HCT116 (cell line): ENCODE data around the gene AGRP. TPM values are rescaled to one million over a fixed set of nuclear protein-coding genes. Genes with fewer than 3 reads are reported as not detected.

Experiments
- ATAC-seq: fragments of 200-7000 bp; cut with Tn5 transposase; 2 replicates; pipeline ENCODE4 v1.9.1; 2020; ENCODE audit warnings: mild to moderate bottlenecking, moderate library complexity
- BruUV-seq: library from RNA; stranded (reverse); fragments of 400-500 nt; replicated peaks from 2 replicates; lab custom pipeline; 2021; lab: Mats Ljungman, UMichigan
- CTCF ChIA-PET: fragments of 300-600 bp; sonication (Branson Sonifier 250); formaldehyde crosslinking; loops from one replicate; lab custom pipeline; 2021; ENCODE audit warnings: antibody characterized with exemption; lab: Charles Lee
- POLR2A ChIA-PET: fragments of 300-600, 350-600 bp; sonication (Branson Sonifier 250); formaldehyde crosslinking; loops from one replicate; lab custom pipeline; 2021; ENCODE audit warnings: antibody characterized with exemption; lab: Charles Lee
- RAD21 ChIA-PET, 2 experiments: fragments of 300-600 bp; sonication (Branson Sonifier 250); formaldehyde crosslinking; loops; one replicate each; lab custom pipeline; 2023; ENCODE audit warnings: low total read pairs in 2 of 2; ENCODE audit not compliant: uncharacterized antibody in 2 of 2, unreplicated experiment in 2 of 2, low non-redundant PET in 1 of 2; lab: Charles Lee
- DNase-seq: peaks from one replicate; pipeline ENCODE4 v3.0.0-alpha.2; 2010; ENCODE audit warnings: low read depth, low spot score
- H2AFZ ChIP-seq: fragments of 200-600 bp; shearing (Covaris generic), sonication (generic); 2 replicates; pipeline ENCODE4 v1.6.1; 2017; ENCODE audit warnings: low read depth, mixed run types, mixed read lengths, antibody characterized with exemption, low read length; ENCODE audit not compliant: poor library complexity, severe bottlenecking
- H3K27ac ChIP-seq: 2 replicates; pipeline ENCODE4 v1.5.1; 2012; ENCODE audit warnings: low read depth, low read length
- H3K27me3 ChIP-seq: fragments of 200-600 bp; sonication (generic); 2 replicates; pipeline ENCODE4 v1.6.1; 2016; ENCODE audit warnings: mixed run types, low read length, mixed read lengths; ENCODE audit not compliant: insufficient read depth
- H3K36me3 ChIP-seq, 2 experiments: fragments of 200-500 bp in 1 of 2; fragments of 200-600 bp in 1 of 2; sonication (Bioruptor generic) in 1 of 2; sonication (generic) in 1 of 2; 2 replicates each; pipeline versions ENCODE4 v1.5.1 to v1.6.1; 2014 to 2016; ENCODE audit warnings: low read length in 2 of 2, inconsistent platforms in 1 of 2, mixed read lengths in 1 of 2, mixed run types in 1 of 2; ENCODE audit not compliant: insufficient read depth in 2 of 2, control insufficient read depth in 1 of 2
- H3K4me1 ChIP-seq, 2 experiments: fragments of 200-600 bp in 1 of 2; sonication (generic) in 1 of 2; 2 replicates each; pipeline versions ENCODE4 v1.5.1 to v1.6.1; 2012 to 2017; ENCODE audit warnings: low read length in 2 of 2, inconsistent platforms in 1 of 2, mild to moderate bottlenecking in 1 of 2, mixed read lengths in 1 of 2, mixed run types in 1 of 2, moderate library complexity in 1 of 2; ENCODE audit not compliant: insufficient read depth in 2 of 2, control insufficient read depth in 1 of 2
- H3K4me2 ChIP-seq: fragments of 200-600 bp; sonication (generic); 2 replicates; pipeline ENCODE4 v1.6.1; 2017; ENCODE audit warnings: mixed run types, low read length, mixed read lengths
- H3K4me3 ChIP-seq, 2 experiments: fragments of 200-600 bp in 1 of 2; sonication (generic) in 1 of 2; replicated peaks in 1 of 2; 2 replicates each; pipeline ENCODE4 v1.5.1; 2011 to 2016; ENCODE audit warnings: low read length in 2 of 2, control low read depth in 1 of 2, low read depth in 1 of 2, mild to moderate bottlenecking in 1 of 2, mixed read lengths in 1 of 2, mixed run types in 1 of 2
- H3K79me2 ChIP-seq: fragments of 200-600 bp; sonication (generic); 2 replicates; pipeline ENCODE4 v1.6.1; 2017; ENCODE audit warnings: mild to moderate bottlenecking, mixed run types, low read length, moderate library complexity, mixed read lengths; ENCODE audit not compliant: insufficient read depth
- H3K9ac ChIP-seq: fragments of 200-600 bp; sonication (generic); 2 replicates; pipeline ENCODE4 v1.6.1; 2016; ENCODE audit warnings: low read length, mixed read lengths
- H3K9me2 ChIP-seq: fragments of 200-600 bp; sonication (generic), shearing (Covaris generic); 2 replicates; pipeline ENCODE4 v1.6.1; 2017; ENCODE audit warnings: mixed run types, mild to moderate bottlenecking, moderate library complexity; ENCODE audit not compliant: insufficient read depth
- H3K9me3 ChIP-seq, 2 experiments: fragments of 200-500 bp in 1 of 2; fragments of 200-600 bp in 1 of 2; sonication (Bioruptor generic) in 1 of 2; sonication (generic) in 1 of 2; 2 replicates each; pipeline ENCODE4 v1.6.1; 2014 to 2017; ENCODE audit warnings: low read length in 2 of 2, mixed read lengths in 2 of 2, inconsistent platforms in 1 of 2, low read depth in 1 of 2, mild to moderate bottlenecking in 1 of 2, mixed run types in 1 of 2, moderate library complexity in 1 of 2; ENCODE audit not compliant: control insufficient read depth in 1 of 2, insufficient read depth in 1 of 2
- H4K20me1 ChIP-seq: fragments of 200-600 bp; sonication (generic), shearing (Covaris generic); 2 replicates; pipeline ENCODE4 v1.6.1; 2017; ENCODE audit warnings: mixed run types, mild to moderate bottlenecking, moderate library complexity; ENCODE audit not compliant: insufficient read depth
- CBX3 ChIP-seq: IDR thresholded peaks from 2 replicates; pipeline ENCODE4 v1.6.1; 2012; ENCODE audit warnings: low read depth
- EZH2phosphoT487 ChIP-seq: fragments of 200-600 bp; IDR thresholded peaks from 2 replicates; pipeline ENCODE4 v1.6.1; 2018; ENCODE audit warnings: antibody characterized with exemption, borderline replicate concordance
- FOSL1 ChIP-seq: IDR thresholded peaks from 2 replicates; pipeline ENCODE4 v1.6.1; 2012; ENCODE audit warnings: low read depth
- POLR2A ChIP-seq: IDR thresholded peaks from 2 replicates; pipeline ENCODE4 v1.7.0; 2011; ENCODE audit warnings: borderline replicate concordance; ENCODE audit not compliant: insufficient read depth, insufficient read length; ENCODE audit errors: extremely low read depth
- SIN3A ChIP-seq: IDR thresholded peaks from 2 replicates; pipeline ENCODE4 v1.6.1; 2012; ENCODE audit warnings: low read depth
- YY1 ChIP-seq: IDR thresholded peaks from 2 replicates; pipeline ENCODE4 v1.6.1; 2011; ENCODE audit warnings: low read length, low read depth, moderate library complexity, mild to moderate bottlenecking; ENCODE audit not compliant: insufficient replicate concordance; ENCODE audit errors: extremely low read depth
- ZFX ChIP-seq: fragments of 450-650 bp; IDR thresholded peaks from 2 replicates; pipeline ENCODE4 v1.6.1; 2017
- ZNF274 ChIP-seq: fragments of 200-500 bp; sonication (Bioruptor generic); IDR thresholded peaks from 2 replicates; pipeline ENCODE4 v1.6.1; 2014; ENCODE audit warnings: mild to moderate bottlenecking, low read depth, low read length, inconsistent platforms
- intact Hi-C: fragments of 100-400 bp; cut with micrococcal nuclease; formaldehyde crosslinking; loops from 2 replicates; pipeline ENCODE4 v1.10.0; 2022
- total RNA-seq: library from RNA; stranded (reverse); gene quantifications from one replicate; pipeline ENCODE4 v1.2.1, GENCODE V29; 2021; ENCODE audit not compliant: unreplicated experiment
- TF ChIP-seq, protein P1 (sequence below): IDR thresholded peaks from 2 replicates; pipeline ENCODE4 v1.6.1; 2012
- TF ChIP-seq, protein P2 (sequence below): IDR thresholded peaks from 2 replicates; pipeline ENCODE4 v1.6.1; 2012

AGRP gene
- total RNA-seq, 1 experiment from 2014 or later = not detected

DNA sequence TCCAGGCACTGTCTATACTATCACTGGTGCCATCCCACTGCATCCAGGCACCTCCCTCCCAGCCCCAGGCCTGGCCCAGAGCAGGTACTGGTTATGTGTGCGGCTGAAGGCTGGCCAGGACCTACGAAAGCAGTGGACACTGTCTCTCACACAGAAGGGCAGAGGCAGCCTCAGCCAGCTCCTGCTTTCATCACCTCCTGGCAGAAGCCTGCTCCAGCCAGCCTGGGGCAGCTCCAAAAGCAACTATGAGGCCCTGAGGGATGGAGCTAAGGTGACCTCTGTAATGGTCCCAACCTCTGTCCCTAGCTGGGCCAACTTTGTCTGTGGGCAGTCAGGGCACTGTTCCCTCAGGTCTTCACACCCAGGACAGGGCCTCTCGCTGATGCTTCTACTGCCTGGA, 33.6 kb downstream of the AGRP start:
- intact Hi-C loops = no loop called here

DNA sequence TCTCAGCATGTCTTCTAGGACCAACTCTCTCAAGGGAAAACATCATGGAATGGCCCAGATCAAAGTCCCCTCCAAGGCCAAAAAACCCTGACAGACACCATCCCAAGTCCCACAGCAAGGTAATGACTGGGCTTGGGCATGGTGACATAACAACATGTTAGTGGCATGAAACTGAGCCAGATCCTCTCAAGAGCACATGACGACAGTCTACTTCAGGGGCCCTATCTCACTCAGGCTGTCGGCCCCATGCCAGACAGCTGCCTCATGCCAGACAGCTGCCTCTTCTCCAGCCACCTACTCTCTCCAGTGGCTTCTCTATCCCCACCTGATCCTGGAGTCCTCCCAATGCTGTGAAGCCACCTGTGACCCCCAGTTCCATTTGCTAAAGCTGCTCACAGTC, 34.0 kb downstream of the AGRP start:
- POLR2A ChIA-PET = no interaction called here
- intact Hi-C loops = no loop called here
- no peak for ATAC-seq
- H3K27me3 ChIP-seq = no peaks in the 10 kb centered on the region
- RAD21 ChIA-PET = no interaction called here
- no peaks in the 10 kb centered on the region for H4K20me1 ChIP-seq
- no peak overlapping the region for H3K4me2 ChIP-seq
- H3K4me1 ChIP-seq = peaks cover 0 to 3% of the 10 kb centered on the region in 2 experiments; a peak in 1 of 4 replicates
- no peaks in the 10 kb centered on the region for H3K79me2 ChIP-seq
- H3K9ac ChIP-seq = no peak overlapping the region
- no peak overlapping the region for H3K27ac ChIP-seq
- CTCF ChIA-PET = no interaction called here
- BruUV-seq = no TSS peak
- H2AFZ ChIP-seq = no peak overlapping the region
- no peaks in the 10 kb centered on the region for H3K36me3 ChIP-seq
- TF ChIP-seq CBX3 = no peak
- H3K9me3 ChIP-seq = no peaks in the 10 kb centered on the region
- H3K9me2 ChIP-seq = no peaks in the 10 kb centered on the region
- no peak for DNase-seq
- no peak overlapping the region for H3K4me3 ChIP-seq

More for the DNA sequence above, 33.6 kb downstream of the AGRP start:
- Histone ChIP-seq H3K9me2 (no peaks in the 10 kb centered on the region), H3K4me3 (no peak overlapping the region), H3K36me3 (no peaks in the 10 kb centered on the region), H3K79me2 (no peaks in the 10 kb centered on the region), H3K27me3 (no peaks in the 10 kb centered on the region), H2AFZ (no peak overlapping the region), H3K27ac (no peak overlapping the region), H4K20me1 (no peaks in the 10 kb centered on the region), H3K4me2 (no peak overlapping the region), H3K4me1 (peaks cover 0 to 3% of the 10 kb centered on the region in 2 experiments; a peak in 1 of 4 replicates), H3K9ac (no peak overlapping the region), H3K9me3 (no peaks in the 10 kb centered on the region)
- BruUV-seq = no TSS peak
- TF ChIP-seq EZH2phosphoT487 = no peak
- TF ChIP-seq, protein P1, sequence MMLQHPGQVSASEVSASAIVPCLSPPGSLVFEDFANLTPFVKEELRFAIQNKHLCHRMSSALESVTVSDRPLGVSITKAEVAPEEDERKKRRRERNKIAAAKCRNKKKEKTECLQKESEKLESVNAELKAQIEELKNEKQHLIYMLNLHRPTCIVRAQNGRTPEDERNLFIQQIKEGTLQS = no peak
- no peak for TF ChIP-seq ZFX
- TF ChIP-seq YY1 = no peak
- no peak for TF ChIP-seq ZNF274
- TF ChIP-seq SIN3A = no peak
- TF ChIP-seq POLR2A = no peak
- TF ChIP-seq, protein P2, sequence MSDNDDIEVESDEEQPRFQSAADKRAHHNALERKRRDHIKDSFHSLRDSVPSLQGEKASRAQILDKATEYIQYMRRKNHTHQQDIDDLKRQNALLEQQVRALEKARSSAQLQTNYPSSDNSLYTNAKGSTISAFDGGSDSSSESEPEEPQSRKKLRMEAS = no peak
- TF ChIP-seq FOSL1 = no peak
- RAD21 ChIA-PET = no interaction called here
- CTCF ChIA-PET = no interaction called here
- POLR2A ChIA-PET = no interaction called here
- ATAC-seq (no peak), DNase-seq (no peak)
